Gastrocnemius medialis (tissue), 4 donors: ENCODE results near the gene JOSD2. TPM values are rescaled to one million over a fixed set of nuclear protein-coding genes. Genes with fewer than 3 reads are reported as not detected.
"Not testable (repeated sequence)": the region's sequence is repeated elsewhere in the genome, so short reads cannot be mapped to it uniquely, and the experiment has no call there.

Experiments
- ATAC-seq, 2 donors: fragments of 150-250 bp; one replicate each; pipeline ENCODE4 v1.9.1; 2016
- DNase-seq, 2 donors: peaks; one replicate each; pipeline ENCODE4 v3.0.0-alpha.2; 2019
- H3K27ac ChIP-seq, 4 donors: fragments of 200-600 bp; sonication (generic); 1 replicate in 1 of 4; 2 replicates in 3 of 4; pipeline ENCODE4 v1.5.1; 2016 to 2018; ENCODE audit warnings: mild to moderate bottlenecking in 2 of 4, moderate library complexity in 1 of 4
- H3K27me3 ChIP-seq, 3 donors: fragments of 200-600 bp; sonication (generic) in 2 of 3; 1 replicate in 1 of 3; 2 replicates in 2 of 3; pipeline versions ENCODE4 v1.5.1 to v1.6.0; 2016 to 2019; ENCODE audit warnings: mild to moderate bottlenecking in 1 of 3, moderate library complexity in 1 of 3
- H3K36me3 ChIP-seq, 2 donors: fragments of 200-600 bp; sonication (generic) in 1 of 2; one replicate each; pipeline ENCODE4 v1.5.1; 2017 to 2018
- H3K4me1 ChIP-seq, 2 donors: fragments of 200-600 bp; sonication (generic) in 1 of 2; one replicate each; pipeline ENCODE4 v1.5.1; 2016 to 2017; ENCODE audit warnings: mild to moderate bottlenecking in 2 of 2
- H3K4me3 ChIP-seq, 4 donors: fragments of 200-600 bp; sonication (generic) in 3 of 4; 1 replicate in 1 of 4; 2 replicates in 3 of 4; pipeline ENCODE4 v1.5.1; 2016 to 2019; ENCODE audit warnings: mild to moderate bottlenecking in 2 of 4
- H3K9me3 ChIP-seq, 3 donors: fragments of 200-600 bp; sonication (generic) in 2 of 3; 1 replicate in 1 of 3; 2 replicates in 2 of 3; pipeline ENCODE4 v1.5.1; 2016 to 2019
- CTCF ChIP-seq, 5 experiments: fragments of 450-650 bp in 3 of 5; fragments of 200-600 bp in 2 of 5; sonication (generic) in 2 of 5; IDR thresholded peaks in 4 of 5; conservative IDR thresholded peaks in 1 of 5; 1 replicate in 4 of 5; 2 replicates in 1 of 5; pipeline ENCODE4 v1.5.1; 2016 to 2019; ENCODE audit warnings: antibody characterized with exemption in 5 of 5, mild to moderate bottlenecking in 3 of 5, moderate library complexity in 3 of 5
- POLR2A ChIP-seq, 2 donors: fragments of 450-650 bp; IDR thresholded peaks; one replicate each; pipeline ENCODE4 v1.6.1; 2017; ENCODE audit warnings: antibody characterized with exemption in 2 of 2, mild to moderate bottlenecking in 2 of 2, moderate library complexity in 2 of 2
- in situ Hi-C, 4 donors: fragments of 200-750 bp; cut with MboI; loops; one replicate each; pipeline versions ENCODE4 v1.15.0 to v1.8.0; 2017; ENCODE audit warnings: low sequenced_read_pairs in 4 of 4
- intact Hi-C: fragments of 100-400 bp; cut with DNase I; formaldehyde crosslinking; loops from one replicate; pipeline ENCODE4 v1.15.1; 2023; ENCODE audit warnings: low total_unique reads
- total RNA-seq, 4 donors: library from RNA; depleted of rRNA; stranded (reverse); fragments of >200 nt; gene quantifications; one replicate each; pipeline versions ENCODE4 v1.1.0 to v1.2.3, GENCODE V29; 2016

JOSD2 gene
- total RNA-seq, 4 donors from 2014 or later: 22.1 to 36.9 (median 27.8) TPM

DNA sequence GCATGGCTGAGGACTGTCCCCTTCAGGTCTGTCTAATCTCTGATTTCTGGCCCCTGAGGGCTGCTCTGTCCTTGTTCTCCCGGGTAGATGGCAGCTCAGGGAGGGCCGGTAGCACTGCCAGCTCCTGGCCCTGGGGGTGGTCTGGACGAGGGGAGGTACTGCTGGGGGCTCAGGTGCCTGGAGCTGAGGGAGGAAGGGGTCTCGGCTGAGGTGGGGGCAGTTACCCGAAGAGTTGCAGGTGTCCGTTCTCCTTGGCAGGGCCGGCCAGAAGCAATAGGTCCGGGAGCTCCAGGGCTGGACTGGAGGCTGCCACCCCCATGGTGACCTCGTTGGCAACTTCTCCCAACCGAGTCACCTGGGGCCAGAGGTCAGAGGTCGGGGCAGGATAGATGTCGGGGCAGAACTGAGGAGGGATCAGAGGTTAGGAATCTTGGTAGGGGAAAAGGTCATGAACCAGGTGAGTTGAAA lies 35.9 kb downstream of the JOSD2 start:
- peaks cover 0 to 18% of the 10 kb centered on the region in 2 donors for H3K36me3 ChIP-seq
- H3K9me3 ChIP-seq: no peaks in the 10 kb centered on the region
- peak in 1 of 2 donors; percentile 12 for DNase-seq
- H3K27me3 ChIP-seq: no peaks in the 10 kb centered on the region
- H3K4me1 ChIP-seq: peaks cover 13 to 18% of the 10 kb centered on the region in 2 donors
- TF ChIP-seq POLR2A (IDR thresholded peaks at IDR 0.05) (no peak), CTCF (IDR thresholded peaks at IDR 0.05 in 4 of 5, conservative IDR thresholded peaks at IDR 0.05 in 1 of 5) (no peak)
- intact Hi-C loops: no loop called here
- H3K27ac ChIP-seq: no peak overlapping the region
- H3K4me3 ChIP-seq: no peak overlapping the region
- in situ Hi-C loops: no loop called here
- ATAC-seq: no peak

- H3K9me3 ChIP-seq, ATAC-seq, DNase-seq, H3K4me3 ChIP-seq, intact Hi-C loops, H3K36me3 ChIP-seq, H3K27ac ChIP-seq, H3K27me3 ChIP-seq: not testable (repeated sequence)
- in situ Hi-C loops: loop anchor here in 1 of 4 donors (25.0 kb wide), 1 partner anchor 111 kb away; the partner anchor contains the start of gene NAPSA
- H3K4me1 ChIP-seq: peaks cover 13 to 15% of the 10 kb centered on the region in 2 donors
Measured at GRCh38 chr19:50473336-50473735, 37.7 kb downstream of the JOSD2 start.

DNA sequence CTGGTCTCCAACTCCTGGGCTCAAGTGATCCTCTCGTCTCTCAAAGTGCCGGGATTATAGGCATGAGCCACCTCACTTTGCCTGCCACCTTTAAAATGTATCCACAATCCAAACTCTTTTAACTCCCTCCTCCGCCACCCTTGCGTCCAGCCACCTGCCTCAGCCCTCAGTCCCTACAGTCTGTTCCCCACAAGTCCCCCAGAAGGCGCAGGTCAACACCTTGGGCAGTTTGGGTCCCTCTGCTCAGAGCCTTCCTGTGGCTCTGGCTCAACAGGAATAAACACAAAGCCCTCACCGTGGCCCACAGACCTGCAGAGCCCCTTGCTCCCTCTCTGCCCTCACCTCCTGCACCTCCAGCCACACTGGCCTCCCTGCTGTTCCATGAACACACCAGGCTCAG lies 42.2 kb downstream of the JOSD2 start:
- H3K27me3 ChIP-seq: no peaks in the 10 kb centered on the region
- H3K36me3 ChIP-seq: no peaks in the 10 kb centered on the region
- H3K27ac ChIP-seq: peak overlapping the region in 2 of 4 donors; percentile 13 to 75
- ATAC-seq (no peak), DNase-seq (no peak)
- in situ Hi-C loops (loop anchor here in 1 of 4 donors (25.0 kb wide), 1 partner anchor 107 kb away; the partner anchor contains the start of gene NAPSA), intact Hi-C loops (loop anchor here (10.0 kb wide), 1 partner anchor 86 kb away; no protein-coding TSS in a partner anchor)
- H3K4me3 ChIP-seq: no peak overlapping the region
- peaks cover 0 to 8% of the 10 kb centered on the region in 2 donors for H3K4me1 ChIP-seq
- H3K9me3 ChIP-seq: no peaks in the 10 kb centered on the region
- TF ChIP-seq CTCF (IDR thresholded peaks at IDR 0.05 in 4 of 5, conservative IDR thresholded peaks at IDR 0.05 in 1 of 5): no peak
- TF ChIP-seq POLR2A (IDR thresholded peaks at IDR 0.05): no peak

GRCh38 chr19:50467566-50467965 lies 43.4 kb downstream of the JOSD2 start:
- in situ Hi-C loops (loop anchor here in 1 of 4 donors (25.0 kb wide), 1 partner anchor 105 kb away; the partner anchor contains the start of gene NAPSA), intact Hi-C loops (loop anchor here (2.0 to 10.0 kb wide), 2 partner anchors 35 to 87 kb away; partner anchors contain the start of gene MYBPC2)
- Histone ChIP-seq H3K4me3 (no peak overlapping the region), H3K4me1 (peaks cover 0 to 8% of the 10 kb centered on the region in 2 donors), H3K27ac (peak overlapping the region in 3 of 4 donors; percentile 65 to 76 (median 75)), H3K27me3 (no peaks in the 10 kb centered on the region), H3K9me3 (no peaks in the 10 kb centered on the region), H3K36me3 (no peaks in the 10 kb centered on the region)
- no peak for DNase-seq
- no peak for ATAC-seq
- TF ChIP-seq CTCF (IDR thresholded peaks at IDR 0.05 in 4 of 5, conservative IDR thresholded peaks at IDR 0.05 in 1 of 5): no peak
- no peak for TF ChIP-seq POLR2A (IDR thresholded peaks at IDR 0.05)

DNA sequence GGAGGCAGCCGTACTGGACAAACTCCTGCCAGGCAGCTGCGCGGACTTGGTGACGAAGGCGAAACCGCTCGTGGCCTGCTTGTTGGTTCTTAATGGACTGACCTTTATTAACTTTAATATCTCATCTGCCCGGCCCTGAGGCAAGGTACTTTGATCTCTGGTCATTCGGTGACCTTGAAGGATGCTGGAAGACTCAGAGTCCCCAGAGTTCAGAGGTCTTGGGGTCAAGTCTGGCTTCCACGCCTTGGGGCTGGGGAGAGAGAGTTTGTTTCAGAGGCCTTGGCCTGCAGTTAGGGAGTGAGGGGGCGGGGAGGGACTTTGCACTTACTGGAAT lies 44.3 kb downstream of the JOSD2 start:
- in situ Hi-C loops: loop anchor here in 1 of 4 donors (25.0 kb wide), 1 partner anchor 104 kb away; the partner anchor contains the start of gene NAPSA

More for the DNA sequence above, 44.3 kb downstream of the JOSD2 start:
- Histone ChIP-seq H3K36me3 (no peaks in the 10 kb centered on the region), H3K9me3 (no peaks in the 10 kb centered on the region), H3K4me1 (peaks cover 0 to 8% of the 10 kb centered on the region in 2 donors), H3K4me3 (no peak overlapping the region), H3K27me3 (no peaks in the 10 kb centered on the region), H3K27ac (peak overlapping the region; percentile 65 to 76 (median 71))
- TF ChIP-seq POLR2A (IDR thresholded peaks at IDR 0.05) (no peak), CTCF (IDR thresholded peaks at IDR 0.05 in 4 of 5, conservative IDR thresholded peaks at IDR 0.05 in 1 of 5) (no peak)
- no peak for ATAC-seq
- intact Hi-C loops: loop anchor here (2.0 to 10.0 kb wide), 2 partner anchors 34 to 88 kb away; partner anchors contain the start of gene MYBPC2
- no peak for DNase-seq
